ENCODE results near the gene RRAGA.

- TF ChIP-seq CTCF (conservative IDR thresholded peaks at IDR 0.05; ENCODE audit: low read depth in 2 of 2) (no peak), EZH2phosphoT487 (IDR thresholded peaks at IDR 0.05; ENCODE audit: unreplicated experiment) (no peak), EZH2 (IDR thresholded peaks at IDR 0.05; ENCODE audit: low read depth, unreplicated experiment) (no peak), POLR2AphosphoS5 (IDR thresholded peaks at IDR 0.05; ENCODE audit: low read depth) (no peak), CREB1 (CRISPR knock-in tag; IDR thresholded peaks at IDR 0.05; ENCODE audit: low read depth) (no peak), ZNF331 (CRISPR knock-in tag; IDR thresholded peaks at IDR 0.05; ENCODE audit: low read depth) (no peak), REST (IDR thresholded peaks at IDR 0.05; ENCODE audit: unreplicated experiment) (no peak), NANOG (IDR thresholded peaks at IDR 0.05; ENCODE audit: borderline replicate concordance) (no peak), JUNB (IDR thresholded peaks at IDR 0.05; ENCODE audit: unreplicated experiment) (no peak), STAT1 (IDR thresholded peaks at IDR 0.05; ENCODE audit: unreplicated experiment) (no peak), ETS1 (IDR thresholded peaks at IDR 0.05) (no peak), ZNF114 (CRISPR knock-in tag; IDR thresholded peaks at IDR 0.05) (no peak)
Measured at GRCh38 chr9:19009391-19009965, 39.7 kb upstream of the RRAGA start.

Measured in GM23338 (cell line).